H9 (cell line): ENCODE results near the gene CAMTA1. TPM values are rescaled to one million over a fixed set of nuclear protein-coding genes. Genes with fewer than 3 reads are reported as not detected.

ENCODE experiments used
- DNase-seq: peaks from one replicate; pipeline ENCODE4 v3.0.0-alpha.2; 2017
- H2AFZ ChIP-seq: one replicate; pipeline ENCODE4 v1.6.1; 2013; ENCODE audit warnings: mild to moderate bottlenecking, low read length, control low read depth, moderate library complexity
- H2AK5ac ChIP-seq: 2 replicates; pipeline ENCODE4 v1.6.1; 2013; ENCODE audit warnings: low read length, control low read depth, mixed read lengths; ENCODE audit not compliant: insufficient read length
- H2BK120ac ChIP-seq: one replicate; pipeline ENCODE4 v1.6.1; 2013; ENCODE audit warnings: low read depth, mild to moderate bottlenecking, low read length, control low read depth, inconsistent platforms; ENCODE audit not compliant: poor library complexity, severe bottlenecking
- H2BK12ac ChIP-seq: 2 replicates; pipeline ENCODE4 v1.6.1; 2013; ENCODE audit warnings: low read length, control low read depth, mixed read lengths, low read depth; ENCODE audit not compliant: insufficient read length
- H2BK15ac ChIP-seq: 2 replicates; pipeline ENCODE4 v1.6.1; 2013; ENCODE audit warnings: low read depth, low read length, control low read depth
- H2BK20ac ChIP-seq: one replicate; pipeline ENCODE4 v1.6.1; 2013; ENCODE audit warnings: low read depth, mild to moderate bottlenecking, low read length, control low read depth, inconsistent platforms; ENCODE audit not compliant: poor library complexity, severe bottlenecking
- H2BK5ac ChIP-seq: 2 replicates; pipeline ENCODE4 v1.6.1; 2013; ENCODE audit warnings: low read length, control low read depth, mixed read lengths; ENCODE audit not compliant: insufficient read length
- H3K14ac ChIP-seq: 2 replicates; pipeline ENCODE4 v1.6.1; 2013; ENCODE audit warnings: low read length, control low read depth; ENCODE audit not compliant: insufficient read depth
- H3K18ac ChIP-seq: 2 replicates; pipeline ENCODE4 v1.6.1; 2013; ENCODE audit warnings: low read depth, mild to moderate bottlenecking, mixed read lengths, low read length, control low read depth; ENCODE audit not compliant: insufficient read length
- H3K23ac ChIP-seq: 2 replicates; pipeline ENCODE4 v1.6.1; 2013; ENCODE audit warnings: low read length, control low read depth, mixed read lengths, low read depth; ENCODE audit not compliant: insufficient read length
- H3K23me2 ChIP-seq: 2 replicates; pipeline ENCODE4 v1.6.1; 2013; ENCODE audit warnings: low read depth, mild to moderate bottlenecking, mixed read lengths, low read length, control low read depth; ENCODE audit not compliant: insufficient read length, poor library complexity, severe bottlenecking
- H3K27ac ChIP-seq: 2 replicates; pipeline ENCODE4 v1.5.1; 2013; ENCODE audit warnings: low read length, control low read depth, mixed read lengths, low read depth; ENCODE audit not compliant: insufficient read length
- H3K27me3 ChIP-seq: 2 replicates; pipeline ENCODE4 v1.6.1; 2013; ENCODE audit warnings: low read length, control low read depth, inconsistent platforms; ENCODE audit not compliant: insufficient read depth
- H3K4ac ChIP-seq: 2 replicates; pipeline ENCODE4 v1.6.1; 2013; ENCODE audit warnings: low read depth, mild to moderate bottlenecking, control low read depth, inconsistent platforms, low read length, moderate library complexity
- H3K4me1 ChIP-seq: 2 replicates; pipeline ENCODE4 v1.6.1; 2013; ENCODE audit warnings: low read length, control low read depth, inconsistent platforms; ENCODE audit not compliant: insufficient read depth
- H3K4me2 ChIP-seq: 2 replicates; pipeline ENCODE4 v1.6.1; 2013; ENCODE audit warnings: low read length, control low read depth, mixed read lengths; ENCODE audit not compliant: insufficient read length, insufficient read depth
- H3K56ac ChIP-seq: 2 replicates; pipeline ENCODE4 v1.6.1; 2013; ENCODE audit warnings: low read depth, mild to moderate bottlenecking, mixed read lengths, low read length, control low read depth; ENCODE audit not compliant: insufficient read length
- H3K79me1 ChIP-seq: 2 replicates; pipeline ENCODE4 v1.6.1; 2013; ENCODE audit warnings: low read depth, mild to moderate bottlenecking, moderate library complexity, low read length, control low read depth, inconsistent platforms; ENCODE audit not compliant: insufficient read depth, poor library complexity, severe bottlenecking
- H3K79me2 ChIP-seq: 2 replicates; pipeline ENCODE4 v1.6.1; 2013; ENCODE audit warnings: low read length, control low read depth, inconsistent platforms; ENCODE audit not compliant: insufficient read depth
- H3K9ac ChIP-seq: 2 replicates; pipeline ENCODE4 v1.6.1; 2013; ENCODE audit warnings: low read length, control low read depth, mixed read lengths; ENCODE audit not compliant: insufficient read length; ENCODE audit errors: extremely low read depth
- H3K9me3 ChIP-seq: one replicate; pipeline ENCODE4 v1.6.1; 2013; ENCODE audit warnings: low read depth, low read length, inconsistent platforms; ENCODE audit not compliant: control insufficient read depth
- H3T11ph ChIP-seq: one replicate; pipeline ENCODE4 v1.6.1; 2013; ENCODE audit warnings: mild to moderate bottlenecking, low read length, control low read depth, inconsistent platforms
- H4K20me1 ChIP-seq: one replicate; pipeline ENCODE4 v1.6.1; 2013; ENCODE audit not compliant: control insufficient read depth, insufficient read length, insufficient read depth
- H4K5ac ChIP-seq: 2 replicates; pipeline ENCODE4 v1.6.1; 2013; ENCODE audit warnings: low read depth, mild to moderate bottlenecking, mixed read lengths, low read length, control low read depth; ENCODE audit not compliant: insufficient read length
- H4K8ac ChIP-seq: replicated peaks from 2 replicates; pipeline ENCODE4 v1.6.1; 2013; ENCODE audit warnings: low read length, control low read depth, mixed read lengths, low read depth; ENCODE audit not compliant: insufficient read length
- H4K91ac ChIP-seq: 2 replicates; pipeline ENCODE4 v1.6.1; 2013; ENCODE audit warnings: low read depth, mild to moderate bottlenecking, moderate library complexity, mixed read lengths, low read length, control low read depth; ENCODE audit not compliant: insufficient read length
- H3K27ac Mint-ChIP-seq, 3 experiments: 2 replicates in 2 of 3; 3 replicates in 1 of 3; pipeline ENCODE4 v1.8.0; 2020 to 2021; ENCODE audit warnings: mixed read lengths in 3 of 3, mild to moderate bottlenecking in 1 of 3, moderate library complexity in 1 of 3
- H3K27me3 Mint-ChIP-seq: 2 replicates; pipeline ENCODE4 v1.8.0; 2021; ENCODE audit warnings: low read depth, mild to moderate bottlenecking, moderate library complexity, mixed read lengths
- H3K36me3 Mint-ChIP-seq, 3 experiments: 2 replicates in 2 of 3; 3 replicates in 1 of 3; pipeline ENCODE4 v1.8.0; 2020 to 2021; ENCODE audit warnings: low read depth in 3 of 3, mixed read lengths in 3 of 3; ENCODE audit not compliant: insufficient read depth in 1 of 3
- H3K4me1 Mint-ChIP-seq, 2 experiments: 2 replicates each; pipeline ENCODE4 v1.8.0; 2020; ENCODE audit warnings: mixed read lengths in 2 of 2
- H3K4me3 Mint-ChIP-seq, 2 experiments: 2 replicates in 1 of 2; 3 replicates in 1 of 2; pipeline ENCODE4 v1.8.0; 2020 to 2021; ENCODE audit warnings: mild to moderate bottlenecking in 2 of 2, mixed read lengths in 2 of 2, moderate library complexity in 1 of 2
- H3K9me3 Mint-ChIP-seq, 2 experiments: 2 replicates in 1 of 2; 3 replicates in 1 of 2; pipeline ENCODE4 v1.8.0; 2020; ENCODE audit warnings: mild to moderate bottlenecking in 2 of 2, mixed read lengths in 2 of 2, moderate library complexity in 1 of 2
- CTCF ChIP-seq: fragments of 200-600 bp; sonication (generic); conservative IDR thresholded peaks from 3 replicates; pipeline ENCODE4 v1.8.0; 2021; ENCODE audit warnings: antibody characterized with exemption, mild to moderate bottlenecking
- WGBS: extraction: QIAGEN DNeasy Blood & Tissue Kit; methylation state at CpG from one replicate; pipeline ENCODE4 v1.1.7; 2013; ENCODE audit warnings: missing lambda C conversion rate, low lambda C conversion rate, mixed read lengths; ENCODE audit not compliant: insufficient read length; ENCODE audit errors: extremely low coverage; 5-methylcytosine and 5-hydroxymethylcytosine counted together
- total RNA-seq: library from RNA; stranded (reverse); gene quantifications from 2 replicates; pipeline ENCODE4 v1.2.1, GENCODE V29; 2021

CAMTA1 gene
- total RNA-seq, 1 experiment from 2014 or later, result 115 TPM

DNA sequence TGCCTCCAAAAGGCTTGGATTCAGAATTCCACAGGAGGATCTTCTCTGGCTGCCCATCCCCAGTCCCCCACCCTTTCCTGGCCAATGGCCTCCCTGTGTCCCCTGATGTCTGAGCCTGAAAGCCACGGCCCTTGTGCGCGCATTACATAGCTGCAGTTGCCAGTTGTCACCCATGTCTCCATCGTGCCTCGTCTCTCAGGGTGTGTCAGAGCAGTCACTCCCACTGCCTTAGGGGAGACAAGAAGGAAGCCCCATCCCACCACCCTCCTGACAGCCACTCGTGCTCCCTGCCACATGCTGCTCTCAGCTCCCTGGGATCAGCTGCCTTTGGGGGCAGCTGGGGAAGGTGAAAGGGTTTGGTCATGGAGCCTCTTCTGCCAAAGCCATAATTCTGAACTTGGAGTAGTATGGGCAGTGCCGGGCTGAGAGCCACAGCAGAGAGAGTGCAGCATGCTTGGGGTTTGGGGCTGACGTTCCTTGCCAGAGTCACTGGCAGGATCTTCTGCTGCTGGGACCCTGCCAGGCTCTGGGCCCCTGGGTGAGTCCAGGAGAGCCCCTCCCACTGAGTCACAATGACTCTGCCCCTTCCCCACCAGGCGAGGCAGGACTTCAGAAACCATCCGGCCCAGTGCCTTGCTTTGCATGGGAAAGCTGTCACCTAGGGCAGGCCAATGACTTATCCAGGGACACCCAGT lies 700.0 kb downstream of the CAMTA1 start:
- Histone ChIP-seq H3K56ac (no peak overlapping the region), H3K18ac (no peak overlapping the region), H3K9me3 (no peaks in the 10 kb centered on the region), H2AK5ac (no peak overlapping the region), H2BK20ac (no peak overlapping the region), H3K79me2 (no peaks in the 10 kb centered on the region), H2BK120ac (no peak overlapping the region), H2BK12ac (no peak overlapping the region), H3K9ac (no peak overlapping the region), H4K8ac (no peak overlapping the region), H3T11ph (no peak overlapping the region), H3K27ac (no peak overlapping the region), H3K4me2 (no peak overlapping the region), H3K4me1 (peaks cover 3% of the 10 kb centered on the region; the same call in 1 of the 2 replicates), H4K5ac (no peak overlapping the region), H2AFZ (no peak overlapping the region), H3K27me3 (no peaks in the 10 kb centered on the region), H3K79me1 (no peaks in the 10 kb centered on the region), H3K14ac (no peak overlapping the region), H4K20me1 (no peaks in the 10 kb centered on the region), H3K4ac (no peak overlapping the region), H2BK5ac (no peak overlapping the region), H3K23ac (no peak overlapping the region), H4K91ac (no peak overlapping the region), H2BK15ac (no peak overlapping the region), H3K23me2 (no peaks in the 10 kb centered on the region)
- Mint-ChIP-seq H3K36me3 (no peaks in the 10 kb centered on the region), H3K4me3 (no peak overlapping the region), H3K27ac (peak overlapping the region in 1 of 3 experiments; percentile 81; a peak in 1 of 7 replicates), H3K4me1 (peaks cover 7 to 10% of the 10 kb centered on the region in 2 experiments), H3K9me3 (no peaks in the 10 kb centered on the region), H3K27me3 (peaks cover 1% of the 10 kb centered on the region; the same call in 1 of the 2 replicates)
- no CpG with 5 or more reads among the region's 10 CpGs for WGBS
- no peak for TF ChIP-seq CTCF
- no peak for DNase-seq
